Measurements from ENCODE around the gene DNAH6.
"Not testable (repeated sequence)": the region's sequence is repeated elsewhere in the genome, so short reads cannot be mapped to it uniquely, and the experiment has no call there.

Gene DNAH6

GRCh38 chr2:84851876-84852275, 335.6 kb downstream of the DNAH6 start:
- H3K27ac ChIP-seq (ENCODE audit: low read depth, low read length) = no peak overlapping the region

GRCh38 chr2:84854850-84855249, 338.6 kb downstream of the DNAH6 start:
- Histone ChIP-seq H3K9ac (ENCODE audit: low read length) (no peak overlapping the region), H3K4me1 (ENCODE audit: control insufficient read depth, insufficient read depth, low read length) (no peaks in the 10 kb centered on the region), H3K36me3 (ENCODE audit: control insufficient read depth, insufficient read depth, low read length) (no peaks in the 10 kb centered on the region), H3K27ac (ENCODE audit: low read depth, low read length) (no peak overlapping the region), H3K27me3 (ENCODE audit: control insufficient read depth, insufficient read depth, low read length) (no peaks in the 10 kb centered on the region), H3K4me3 (ENCODE audit: low read length) (no peak overlapping the region)

More at GRCh38 chr2:84851876-84852275, 335.6 kb downstream of the DNAH6 start:
- Histone ChIP-seq H3K9ac (ENCODE audit: low read length) (no peak overlapping the region), H3K36me3 (ENCODE audit: control insufficient read depth, insufficient read depth, low read length) (no peaks in the 10 kb centered on the region), H3K27me3 (ENCODE audit: control insufficient read depth, insufficient read depth, low read length) (no peaks in the 10 kb centered on the region), H3K4me1 (ENCODE audit: control insufficient read depth, insufficient read depth, low read length) (no peaks in the 10 kb centered on the region), H3K4me3 (ENCODE audit: low read length) (no peak overlapping the region)

- Histone ChIP-seq H3K36me3 (ENCODE audit: control insufficient read depth, insufficient read depth, low read length) (no peaks in the 10 kb centered on the region), H3K4me1 (ENCODE audit: control insufficient read depth, insufficient read depth, low read length) (no peaks in the 10 kb centered on the region), H3K27me3 (ENCODE audit: control insufficient read depth, insufficient read depth, low read length) (no peaks in the 10 kb centered on the region), H3K9ac (ENCODE audit: low read length) (no peak overlapping the region), H3K27ac (ENCODE audit: low read depth, low read length) (no peak overlapping the region), H3K4me3 (ENCODE audit: low read length) (no peak overlapping the region)
Observed at GRCh38 chr2:84855731-84856130, 339.4 kb downstream of the DNAH6 start.

GRCh38 chr2:84856787-84857186, 340.5 kb downstream of the DNAH6 start:
- Histone ChIP-seq H3K27ac (ENCODE audit: low read depth, low read length) (no peak overlapping the region), H3K9ac (ENCODE audit: low read length) (no peak overlapping the region), H3K27me3 (ENCODE audit: control insufficient read depth, insufficient read depth, low read length) (no peaks in the 10 kb centered on the region), H3K36me3 (ENCODE audit: control insufficient read depth, insufficient read depth, low read length) (no peaks in the 10 kb centered on the region), H3K4me1 (ENCODE audit: control insufficient read depth, insufficient read depth, low read length) (no peaks in the 10 kb centered on the region), H3K4me3 (ENCODE audit: low read length) (no peak overlapping the region)

GRCh38 chr2:84857566-84857965, 341.3 kb downstream of the DNAH6 start:
- Histone ChIP-seq H3K27me3 (ENCODE audit: control insufficient read depth, insufficient read depth, low read length) (no peaks in the 10 kb centered on the region), H3K36me3 (ENCODE audit: control insufficient read depth, insufficient read depth, low read length) (no peaks in the 10 kb centered on the region), H3K27ac (ENCODE audit: low read depth, low read length) (no peak overlapping the region), H3K4me3 (ENCODE audit: low read length) (no peak overlapping the region), H3K4me1 (ENCODE audit: control insufficient read depth, insufficient read depth, low read length) (no peaks in the 10 kb centered on the region), H3K9ac (ENCODE audit: low read length) (no peak overlapping the region)

- Histone ChIP-seq H3K27me3 (ENCODE audit: control insufficient read depth, insufficient read depth, low read length) (no peaks in the 10 kb centered on the region), H3K4me1 (ENCODE audit: control insufficient read depth, insufficient read depth, low read length) (no peaks in the 10 kb centered on the region), H3K27ac (ENCODE audit: low read depth, low read length) (no peak overlapping the region), H3K9ac (ENCODE audit: low read length) (no peak overlapping the region), H3K4me3 (ENCODE audit: low read length) (no peak overlapping the region), H3K36me3 (ENCODE audit: control insufficient read depth, insufficient read depth, low read length) (no peaks in the 10 kb centered on the region)
Observed at GRCh38 chr2:84858123-84858522, 341.8 kb downstream of the DNAH6 start.

- Histone ChIP-seq H3K27ac (ENCODE audit: low read depth, low read length) (no peak overlapping the region), H3K27me3 (ENCODE audit: control insufficient read depth, insufficient read depth, low read length) (no peaks in the 10 kb centered on the region)
Observed at GRCh38 chr2:84858937-84859336, 342.6 kb downstream of the DNAH6 start.

GRCh38 chr2:84861539-84861938, 345.2 kb downstream of the DNAH6 start:
- no peak overlapping the region for H3K27ac ChIP-seq (ENCODE audit: low read depth, low read length)
- H3K36me3 ChIP-seq (ENCODE audit: control insufficient read depth, insufficient read depth, low read length) = no peaks in the 10 kb centered on the region
- H3K4me1 ChIP-seq (ENCODE audit: control insufficient read depth, insufficient read depth, low read length) = no peaks in the 10 kb centered on the region
- H3K9ac ChIP-seq (ENCODE audit: low read length) = no peak overlapping the region
- no peaks in the 10 kb centered on the region for H3K27me3 ChIP-seq (ENCODE audit: control insufficient read depth, insufficient read depth, low read length)
- no peak overlapping the region for H3K4me3 ChIP-seq (ENCODE audit: low read length)

More at GRCh38 chr2:84858937-84859336, 342.6 kb downstream of the DNAH6 start:
- Histone ChIP-seq H3K4me1 (ENCODE audit: control insufficient read depth, insufficient read depth, low read length) (no peaks in the 10 kb centered on the region), H3K9ac (ENCODE audit: low read length) (no peak overlapping the region), H3K4me3 (ENCODE audit: low read length) (no peak overlapping the region), H3K36me3 (ENCODE audit: control insufficient read depth, insufficient read depth, low read length) (no peaks in the 10 kb centered on the region)

- H3K27ac ChIP-seq (ENCODE audit: low read depth, low read length) = no peak overlapping the region
- no peaks in the 10 kb centered on the region for H3K4me1 ChIP-seq (ENCODE audit: control insufficient read depth, insufficient read depth, low read length)
- H3K4me3 ChIP-seq (ENCODE audit: low read length) = no peak overlapping the region
- H3K27me3 ChIP-seq (ENCODE audit: control insufficient read depth, insufficient read depth, low read length) = no peaks in the 10 kb centered on the region
- H3K9ac ChIP-seq (ENCODE audit: low read length) = no peak overlapping the region
- no peaks in the 10 kb centered on the region for H3K36me3 ChIP-seq (ENCODE audit: control insufficient read depth, insufficient read depth, low read length)
Observed at GRCh38 chr2:84862006-84862405, 345.7 kb downstream of the DNAH6 start.

GRCh38 chr2:84865181-84865783, 349.0 kb downstream of the DNAH6 start:
- H3K4me1 ChIP-seq (ENCODE audit: control insufficient read depth, insufficient read depth, low read length) = no peaks in the 10 kb centered on the region

GRCh38 chr2:84866122-84866521, 349.8 kb downstream of the DNAH6 start:
- Histone ChIP-seq H3K4me3 (ENCODE audit: low read length) (no peak overlapping the region), H3K36me3 (ENCODE audit: control insufficient read depth, insufficient read depth, low read length) (no peaks in the 10 kb centered on the region), H3K27ac (ENCODE audit: low read depth, low read length) (no peak overlapping the region), H3K9ac (ENCODE audit: low read length) (no peak overlapping the region), H3K27me3 (ENCODE audit: control insufficient read depth, insufficient read depth, low read length) (no peaks in the 10 kb centered on the region), H3K4me1 (ENCODE audit: control insufficient read depth, insufficient read depth, low read length) (no peaks in the 10 kb centered on the region)

More at GRCh38 chr2:84865181-84865783, 349.0 kb downstream of the DNAH6 start:
- no peaks in the 10 kb centered on the region for H3K36me3 ChIP-seq (ENCODE audit: control insufficient read depth, insufficient read depth, low read length)
- H3K4me3 ChIP-seq (ENCODE audit: low read length) = no peak overlapping the region
- no peak overlapping the region for H3K27ac ChIP-seq (ENCODE audit: low read depth, low read length)
- H3K27me3 ChIP-seq (ENCODE audit: control insufficient read depth, insufficient read depth, low read length) = no peaks in the 10 kb centered on the region
- H3K9ac ChIP-seq (ENCODE audit: low read length) = no peak overlapping the region

- H3K9ac ChIP-seq (ENCODE audit: low read length); H3K4me3 ChIP-seq (ENCODE audit: low read length); H3K27me3 ChIP-seq (ENCODE audit: control insufficient read depth, insufficient read depth, low read length); H3K4me1 ChIP-seq (ENCODE audit: control insufficient read depth, insufficient read depth, low read length); H3K36me3 ChIP-seq (ENCODE audit: control insufficient read depth, insufficient read depth, low read length); H3K27ac ChIP-seq (ENCODE audit: low read depth, low read length): not testable (repeated sequence)
Observed at GRCh38 chr2:84868327-84868726, 352.0 kb downstream of the DNAH6 start.

All from rectal smooth muscle tissue (tissue), 1 donor.